SK-N-SH (cell line): Measurements from ENCODE around the gene ASB7. TPM values are rescaled to one million over a fixed set of nuclear protein-coding genes. Genes with fewer than 3 reads are reported as not detected.

ENCODE experiments used
- CTCF ChIA-PET: fragments of 300-600, 350-600 bp; formaldehyde crosslinking; extraction: SDS; loops from one replicate; lab custom pipeline; 2021; lab: Yijun Ruan, JAX
- POLR2A ChIA-PET: fragments of 350-600 bp; sonication (Branson Sonifier 250); formaldehyde crosslinking; extraction: SDS; loops from one replicate; lab custom pipeline; 2020; ENCODE audit warnings: antibody characterized with exemption, inconsistent platforms; lab: Yijun Ruan, JAX
- DNase-seq: peaks from one replicate; pipeline ENCODE4 v3.0.0; 2012
- H2AFZ ChIP-seq: fragments of 200-600 bp; sonication (generic); 2 replicates; pipeline ENCODE4 v1.8.1; 2016; ENCODE audit warnings: antibody characterized with exemption, mild to moderate bottlenecking, low read depth
- H3F3A ChIP-seq: fragments of 200-600 bp; sonication (generic); replicated peaks from 2 replicates; pipeline ENCODE3; 2016; ENCODE audit warnings: antibody characterized with exemption, mild to moderate bottlenecking; ENCODE audit not compliant: insufficient read depth
- H3K27ac ChIP-seq, 2 experiments: fragments of 200-500 bp in 1 of 2; fragments of 200-600 bp in 1 of 2; sonication (Bioruptor generic) in 1 of 2; sonication (generic), shearing (Covaris generic) in 1 of 2; 2 replicates each; pipeline versions ENCODE4 v1.5.1 to v1.6.1; 2014 to 2016; ENCODE audit warnings: low read depth in 2 of 2, inconsistent platforms in 1 of 2, low read length in 1 of 2, mild to moderate bottlenecking in 1 of 2, mixed read lengths in 1 of 2
- H3K27me3 ChIP-seq: fragments of 200-600 bp; sonication (generic), shearing (Covaris generic); 2 replicates; pipeline ENCODE4 v1.6.1; 2016; ENCODE audit warnings: mixed run types; ENCODE audit not compliant: insufficient read depth
- H3K36me3 ChIP-seq, 2 experiments: fragments of 200-500 bp in 1 of 2; fragments of 200-600 bp in 1 of 2; sonication (Bioruptor generic) in 1 of 2; sonication (generic) in 1 of 2; replicated peaks in 1 of 2; 2 replicates each; pipeline versions ENCODE3 to v1.5.1; 2014 to 2016; ENCODE audit warnings: low read length in 1 of 2, mild to moderate bottlenecking in 1 of 2; ENCODE audit not compliant: insufficient read depth in 2 of 2, control insufficient read depth in 1 of 2
- H3K4me1 ChIP-seq, 2 experiments: fragments of 200-500 bp in 1 of 2; fragments of 200-600 bp in 1 of 2; sonication (Bioruptor generic) in 1 of 2; sonication (generic), shearing (Covaris generic) in 1 of 2; 2 replicates each; pipeline versions ENCODE4 v1.5.1 to v1.6.1; 2014 to 2016; ENCODE audit warnings: low read depth in 1 of 2, low read length in 1 of 2, mixed run types in 1 of 2; ENCODE audit not compliant: insufficient read depth in 2 of 2, control insufficient read depth in 1 of 2
- H3K4me2 ChIP-seq: fragments of 200-600 bp; sonication (generic), shearing (Covaris generic); 2 replicates; pipeline ENCODE4 v1.6.1; 2017; ENCODE audit warnings: mixed run types
- H3K4me3 ChIP-seq, 2 experiments: fragments of 200-500 bp in 1 of 2; fragments of 200-600 bp in 1 of 2; sonication (Bioruptor generic) in 1 of 2; sonication (generic), shearing (Covaris generic) in 1 of 2; 2 replicates each; pipeline versions ENCODE4 v1.5.1 to v1.8.1; 2014 to 2016; ENCODE audit warnings: low read depth in 2 of 2, inconsistent platforms in 1 of 2, low read length in 1 of 2, mild to moderate bottlenecking in 1 of 2, mixed read lengths in 1 of 2, moderate library complexity in 1 of 2
- H3K79me2 ChIP-seq: fragments of 200-600 bp; sonication (generic); 2 replicates; pipeline ENCODE4 v1.8.1; 2017; ENCODE audit warnings: mild to moderate bottlenecking; ENCODE audit not compliant: insufficient read depth
- H3K9ac ChIP-seq: fragments of 200-600 bp; sonication (generic); 2 replicates; pipeline ENCODE4 v1.6.1; 2017; ENCODE audit warnings: mixed run types
- H3K9me2 ChIP-seq: fragments of 200-600 bp; sonication (generic); 2 replicates; pipeline ENCODE4 v1.6.1; 2017; ENCODE audit warnings: mixed run types
- H3K9me3 ChIP-seq: fragments of 200-600 bp; sonication (generic); 2 replicates; pipeline ENCODE4 v1.6.1; 2017; ENCODE audit warnings: mixed run types, mild to moderate bottlenecking, moderate library complexity
- H4K20me1 ChIP-seq: fragments of 200-600 bp; sonication (generic); 2 replicates; pipeline ENCODE4 v1.6.1; 2017; ENCODE audit warnings: mild to moderate bottlenecking, mixed run types; ENCODE audit not compliant: insufficient read depth
- EP300 ChIP-seq, 2 experiments: IDR thresholded peaks; 2 replicates each; pipeline versions ENCODE4 v1.4.0 to v1.6.1; 2012; ENCODE audit warnings: borderline replicate concordance in 1 of 2, low read depth in 1 of 2, low read length in 1 of 2
- FOSL2 ChIP-seq: IDR thresholded peaks from 2 replicates; pipeline ENCODE4 v1.4.0; 2012; ENCODE audit warnings: low read depth, mild to moderate bottlenecking, moderate library complexity, borderline replicate concordance
- FOXJ3 ChIP-seq: sonication (generic); formaldehyde crosslinking; IDR thresholded peaks from 2 replicates; pipeline ENCODE4 v1.5.1; 2020; ENCODE audit warnings: mild to moderate bottlenecking, missing genetic modification reagents
- FOXM1 ChIP-seq: IDR thresholded peaks from 2 replicates; pipeline ENCODE4 v1.4.0; 2012; ENCODE audit warnings: low read depth, mild to moderate bottlenecking
- JUND ChIP-seq: IDR thresholded peaks from 2 replicates; pipeline ENCODE4 v1.4.0; 2012
- MXI1 ChIP-seq: IDR thresholded peaks from 2 replicates; pipeline ENCODE4 v1.6.1; 2012; ENCODE audit warnings: mild to moderate bottlenecking, low read depth, low read length, improper control_type of control experiment
- POLR2AphosphoS5 ChIP-seq: IDR thresholded peaks from 2 replicates; pipeline ENCODE4 v1.6.1; 2012; ENCODE audit warnings: low read depth, low read length
- RAD21 ChIP-seq: IDR thresholded peaks from 2 replicates; pipeline ENCODE4 v1.6.1; 2012; ENCODE audit warnings: mild to moderate bottlenecking, low read length
- SIN3A ChIP-seq: IDR thresholded peaks from 2 replicates; pipeline ENCODE4 v1.6.1; 2012; ENCODE audit warnings: low read depth, mild to moderate bottlenecking, low read length, moderate library complexity, borderline replicate concordance
- TAF1 ChIP-seq: IDR thresholded peaks from 2 replicates; pipeline ENCODE4 v1.6.1; 2012; ENCODE audit warnings: low read depth, mild to moderate bottlenecking, low read length, moderate library complexity, borderline replicate concordance
- YY1 ChIP-seq: IDR thresholded peaks from 2 replicates; pipeline ENCODE4 v1.4.0; 2012; ENCODE audit warnings: low read depth, mild to moderate bottlenecking
- WGBS: methylation state at CpG from one replicate; pipeline ENCODE4 v1.1.6; 2017; ENCODE audit warnings: low lambda C conversion rate; 5-methylcytosine and 5-hydroxymethylcytosine counted together
- polyA plus RNA-seq, 3 experiments: library from polyadenylated mRNA; depleted of rRNA; stranded (reverse); fragments of >200 nt; gene quantifications; 2 replicates each; pipeline ENCODE4 v1.2.3, GENCODE V29; 2012
- TF ChIP-seq, protein P1 (sequence below): fragments of 150-350 bp; IDR thresholded peaks from 2 replicates; pipeline ENCODE4 v1.6.1; 2017; ENCODE audit warnings: antibody characterized with exemption, low read length, low read depth, borderline replicate concordance
- TF ChIP-seq, protein P2 (sequence below): IDR thresholded peaks from 2 replicates; pipeline ENCODE4; 2012
- TF ChIP-seq, protein P3 (sequence below): fragments of 150-350 bp; IDR thresholded peaks from 2 replicates; pipeline ENCODE4 v1.6.1; 2016; ENCODE audit warnings: mild to moderate bottlenecking, low read depth, low read length
- TF ChIP-seq, protein P4 (sequence below): IDR thresholded peaks from 2 replicates; pipeline ENCODE4 v1.4.0; 2012; ENCODE audit warnings: low read depth
- TF ChIP-seq, protein P5 (sequence below): IDR thresholded peaks from 2 replicates; pipeline ENCODE4 v1.4.0; 2012; ENCODE audit warnings: low read depth, borderline replicate concordance
- TF ChIP-seq, protein P6 (sequence below): IDR thresholded peaks from 2 replicates; pipeline ENCODE4 v1.6.1; 2012; ENCODE audit warnings: mild to moderate bottlenecking, low read depth, low read length, moderate library complexity

The ASB7 gene
- polyA plus RNA-seq, 1 of the 3 experiments (the other 2 are of a cell fraction) = 6.1 TPM

DNA sequence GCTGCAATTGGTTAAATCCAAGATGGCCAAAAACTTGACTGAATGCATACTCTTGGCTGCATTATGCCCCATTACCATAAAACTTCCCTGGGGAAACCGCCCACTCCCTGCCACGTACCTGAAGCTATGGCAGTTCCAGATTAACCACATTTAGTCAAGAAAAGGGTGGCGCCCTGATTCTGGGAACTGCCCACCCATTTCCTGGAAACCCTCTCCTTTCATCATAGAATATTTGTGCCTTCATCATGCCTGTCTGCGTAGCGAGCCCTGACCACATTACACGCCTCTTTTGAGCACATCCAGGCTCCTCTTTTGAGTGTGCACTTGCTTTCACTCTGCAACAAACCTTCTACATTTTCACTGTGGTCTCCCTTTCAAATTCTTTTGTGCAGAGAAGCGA lies 5.6 kb upstream of the ASB7 start:
- no peaks in the 10 kb centered on the region for H3K9me3 ChIP-seq
- TF ChIP-seq, protein P1, sequence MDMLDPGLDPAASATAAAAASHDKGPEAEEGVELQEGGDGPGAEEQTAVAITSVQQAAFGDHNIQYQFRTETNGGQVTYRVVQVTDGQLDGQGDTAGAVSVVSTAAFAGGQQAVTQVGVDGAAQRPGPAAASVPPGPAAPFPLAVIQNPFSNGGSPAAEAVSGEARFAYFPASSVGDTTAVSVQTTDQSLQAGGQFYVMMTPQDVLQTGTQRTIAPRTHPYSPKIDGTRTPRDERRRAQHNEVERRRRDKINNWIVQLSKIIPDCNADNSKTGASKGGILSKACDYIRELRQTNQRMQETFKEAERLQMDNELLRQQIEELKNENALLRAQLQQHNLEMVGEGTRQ = no peak
- TF ChIP-seq JUND = no peak
- TF ChIP-seq YY1 = no peak
- no peak for TF ChIP-seq POLR2AphosphoS5
- TF ChIP-seq FOSL2 = no peak
- TF ChIP-seq RAD21 = no peak
- TF ChIP-seq, protein P2, sequence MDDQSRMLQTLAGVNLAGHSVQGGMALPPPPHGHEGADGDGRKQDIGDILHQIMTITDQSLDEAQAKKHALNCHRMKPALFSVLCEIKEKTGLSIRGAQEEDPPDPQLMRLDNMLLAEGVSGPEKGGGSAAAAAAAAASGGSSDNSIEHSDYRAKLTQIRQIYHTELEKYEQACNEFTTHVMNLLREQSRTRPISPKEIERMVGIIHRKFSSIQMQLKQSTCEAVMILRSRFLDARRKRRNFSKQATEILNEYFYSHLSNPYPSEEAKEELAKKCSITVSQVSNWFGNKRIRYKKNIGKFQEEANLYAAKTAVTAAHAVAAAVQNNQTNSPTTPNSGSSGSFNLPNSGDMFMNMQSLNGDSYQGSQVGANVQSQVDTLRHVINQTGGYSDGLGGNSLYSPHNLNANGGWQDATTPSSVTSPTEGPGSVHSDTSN = no peak
- no peak for TF ChIP-seq MXI1
- TF ChIP-seq, protein P3, sequence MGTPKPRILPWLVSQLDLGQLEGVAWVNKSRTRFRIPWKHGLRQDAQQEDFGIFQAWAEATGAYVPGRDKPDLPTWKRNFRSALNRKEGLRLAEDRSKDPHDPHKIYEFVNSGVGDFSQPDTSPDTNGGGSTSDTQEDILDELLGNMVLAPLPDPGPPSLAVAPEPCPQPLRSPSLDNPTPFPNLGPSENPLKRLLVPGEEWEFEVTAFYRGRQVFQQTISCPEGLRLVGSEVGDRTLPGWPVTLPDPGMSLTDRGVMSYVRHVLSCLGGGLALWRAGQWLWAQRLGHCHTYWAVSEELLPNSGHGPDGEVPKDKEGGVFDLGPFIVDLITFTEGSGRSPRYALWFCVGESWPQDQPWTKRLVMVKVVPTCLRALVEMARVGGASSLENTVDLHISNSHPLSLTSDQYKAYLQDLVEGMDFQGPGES = no peak
- TF ChIP-seq FOXM1 = no peak
- TF ChIP-seq, protein P4, sequence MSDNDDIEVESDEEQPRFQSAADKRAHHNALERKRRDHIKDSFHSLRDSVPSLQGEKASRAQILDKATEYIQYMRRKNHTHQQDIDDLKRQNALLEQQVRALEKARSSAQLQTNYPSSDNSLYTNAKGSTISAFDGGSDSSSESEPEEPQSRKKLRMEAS = no peak
- no peak for TF ChIP-seq SIN3A
- TF ChIP-seq, protein P5, sequence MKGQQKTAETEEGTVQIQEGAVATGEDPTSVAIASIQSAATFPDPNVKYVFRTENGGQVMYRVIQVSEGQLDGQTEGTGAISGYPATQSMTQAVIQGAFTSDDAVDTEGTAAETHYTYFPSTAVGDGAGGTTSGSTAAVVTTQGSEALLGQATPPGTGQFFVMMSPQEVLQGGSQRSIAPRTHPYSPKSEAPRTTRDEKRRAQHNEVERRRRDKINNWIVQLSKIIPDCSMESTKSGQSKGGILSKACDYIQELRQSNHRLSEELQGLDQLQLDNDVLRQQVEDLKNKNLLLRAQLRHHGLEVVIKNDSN = no peak
- TF ChIP-seq TAF1 = no peak
- TF ChIP-seq EP300 (IDR thresholded peaks at IDR 0.05; ENCODE audit: borderline replicate concordance in 1 of 2, low read depth in 1 of 2, low read length in 1 of 2) = no peak
- no peak for TF ChIP-seq FOXJ3 (CRISPR knock-in tag)
- TF ChIP-seq, protein P6, sequence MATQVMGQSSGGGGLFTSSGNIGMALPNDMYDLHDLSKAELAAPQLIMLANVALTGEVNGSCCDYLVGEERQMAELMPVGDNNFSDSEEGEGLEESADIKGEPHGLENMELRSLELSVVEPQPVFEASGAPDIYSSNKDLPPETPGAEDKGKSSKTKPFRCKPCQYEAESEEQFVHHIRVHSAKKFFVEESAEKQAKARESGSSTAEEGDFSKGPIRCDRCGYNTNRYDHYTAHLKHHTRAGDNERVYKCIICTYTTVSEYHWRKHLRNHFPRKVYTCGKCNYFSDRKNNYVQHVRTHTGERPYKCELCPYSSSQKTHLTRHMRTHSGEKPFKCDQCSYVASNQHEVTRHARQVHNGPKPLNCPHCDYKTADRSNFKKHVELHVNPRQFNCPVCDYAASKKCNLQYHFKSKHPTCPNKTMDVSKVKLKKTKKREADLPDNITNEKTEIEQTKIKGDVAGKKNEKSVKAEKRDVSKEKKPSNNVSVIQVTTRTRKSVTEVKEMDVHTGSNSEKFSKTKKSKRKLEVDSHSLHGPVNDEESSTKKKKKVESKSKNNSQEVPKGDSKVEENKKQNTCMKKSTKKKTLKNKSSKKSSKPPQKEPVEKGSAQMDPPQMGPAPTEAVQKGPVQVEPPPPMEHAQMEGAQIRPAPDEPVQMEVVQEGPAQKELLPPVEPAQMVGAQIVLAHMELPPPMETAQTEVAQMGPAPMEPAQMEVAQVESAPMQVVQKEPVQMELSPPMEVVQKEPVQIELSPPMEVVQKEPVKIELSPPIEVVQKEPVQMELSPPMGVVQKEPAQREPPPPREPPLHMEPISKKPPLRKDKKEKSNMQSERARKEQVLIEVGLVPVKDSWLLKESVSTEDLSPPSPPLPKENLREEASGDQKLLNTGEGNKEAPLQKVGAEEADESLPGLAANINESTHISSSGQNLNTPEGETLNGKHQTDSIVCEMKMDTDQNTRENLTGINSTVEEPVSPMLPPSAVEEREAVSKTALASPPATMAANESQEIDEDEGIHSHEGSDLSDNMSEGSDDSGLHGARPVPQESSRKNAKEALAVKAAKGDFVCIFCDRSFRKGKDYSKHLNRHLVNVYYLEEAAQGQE = no peak
- peaks cover 0 to 13% of the 10 kb centered on the region in 2 experiments for H3K36me3 ChIP-seq
- peaks cover 90% of the 10 kb centered on the region for H3K79me2 ChIP-seq
- no peaks in the 10 kb centered on the region for H3K27me3 ChIP-seq
- no peaks in the 10 kb centered on the region for H3F3A ChIP-seq
- no peak overlapping the region for H2AFZ ChIP-seq
- no peaks in the 10 kb centered on the region for H4K20me1 ChIP-seq
- ChIA-PET CTCF (interaction anchor here (0.9 to 2.1 kb wide), 3 partner anchors 13 to 410 kb away, joined by 3 to 10 read pairs (median 5); no protein-coding TSS in a partner anchor), POLR2A (no interaction called here)
- no peak overlapping the region for H3K4me3 ChIP-seq
- no peak overlapping the region for H3K4me2 ChIP-seq
- no peak overlapping the region; a peak in 1 of 4 replicates for H3K27ac ChIP-seq
- DNase-seq = no peak
- H3K9ac ChIP-seq = no peak overlapping the region
- no peaks in the 10 kb centered on the region for H3K9me2 ChIP-seq
- H3K4me1 ChIP-seq = peaks cover 0 to 19% of the 10 kb centered on the region in 2 experiments; a peak in 2 of 4 replicates
- WGBS = 94% methylated on average over 7 of the region's 7 CpGs
